IMR-90 (cell line): ENCODE results near the gene NR4A1.

Experiments
- CEBPB ChIP-seq: IDR thresholded peaks from 2 replicates; pipeline ENCODE4 v1.6.1; 2012; ENCODE audit warnings: low read depth, low read length, improper control_type of control experiment
- POLR2A ChIP-seq: IDR thresholded peaks from 2 replicates; pipeline ENCODE4 v1.6.1; 2012; ENCODE audit warnings: mild to moderate bottlenecking, low read depth, low read length
- SMC3 ChIP-seq: fragments of 150-350 bp; IDR thresholded peaks from 2 replicates; pipeline ENCODE4 v1.6.1; 2016; ENCODE audit warnings: low read depth, mild to moderate bottlenecking, antibody characterized with exemption, low read length, moderate library complexity
- TF ChIP-seq, protein P1 (sequence below): conservative IDR thresholded peaks from 2 replicates; pipeline ENCODE4 v1.5.1; 2012; ENCODE audit warnings: mild to moderate bottlenecking, low read depth, low read length, improper control_type of control experiment
- TF ChIP-seq, protein P2 (sequence below): fragments of 150-350 bp; IDR thresholded peaks from 2 replicates; pipeline ENCODE4 v1.6.1; 2017; ENCODE audit warnings: mild to moderate bottlenecking, antibody characterized with exemption, low read length, low read depth

DNA sequence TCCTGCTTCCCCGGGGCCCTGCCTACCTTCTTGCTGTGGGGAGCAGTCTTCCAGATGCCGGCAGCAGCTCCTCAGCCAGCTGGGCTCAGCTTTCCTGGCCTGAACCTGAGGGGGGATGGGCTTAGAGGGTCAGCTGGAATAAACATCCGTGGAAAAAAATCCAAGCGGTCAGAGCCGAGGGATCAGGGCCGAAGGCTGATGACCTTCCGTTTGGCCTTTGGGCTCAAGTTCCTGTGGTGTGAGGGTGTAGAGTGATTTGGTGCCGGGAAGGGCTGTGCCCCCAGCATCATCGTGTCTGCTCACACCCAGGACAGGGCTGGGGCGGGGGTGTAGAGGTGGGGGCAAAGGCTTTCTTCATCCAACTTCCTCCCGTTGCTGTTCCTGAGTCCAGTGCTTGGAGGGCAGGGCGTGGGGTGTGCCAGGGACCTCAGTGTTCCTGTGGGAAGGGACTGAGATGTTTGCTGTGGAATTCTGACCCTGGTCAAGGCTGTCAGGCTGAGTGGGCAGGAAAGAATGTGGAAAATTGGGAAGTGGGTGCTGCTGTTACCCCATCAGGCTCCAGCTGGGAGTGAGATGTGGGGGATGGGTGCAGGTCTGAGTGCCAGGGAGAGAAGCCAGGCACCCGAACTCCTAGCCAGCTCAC, 30.9 kb downstream of the NR4A1 start:
- TF ChIP-seq SMC3 = no peak
- TF ChIP-seq, protein P1, sequence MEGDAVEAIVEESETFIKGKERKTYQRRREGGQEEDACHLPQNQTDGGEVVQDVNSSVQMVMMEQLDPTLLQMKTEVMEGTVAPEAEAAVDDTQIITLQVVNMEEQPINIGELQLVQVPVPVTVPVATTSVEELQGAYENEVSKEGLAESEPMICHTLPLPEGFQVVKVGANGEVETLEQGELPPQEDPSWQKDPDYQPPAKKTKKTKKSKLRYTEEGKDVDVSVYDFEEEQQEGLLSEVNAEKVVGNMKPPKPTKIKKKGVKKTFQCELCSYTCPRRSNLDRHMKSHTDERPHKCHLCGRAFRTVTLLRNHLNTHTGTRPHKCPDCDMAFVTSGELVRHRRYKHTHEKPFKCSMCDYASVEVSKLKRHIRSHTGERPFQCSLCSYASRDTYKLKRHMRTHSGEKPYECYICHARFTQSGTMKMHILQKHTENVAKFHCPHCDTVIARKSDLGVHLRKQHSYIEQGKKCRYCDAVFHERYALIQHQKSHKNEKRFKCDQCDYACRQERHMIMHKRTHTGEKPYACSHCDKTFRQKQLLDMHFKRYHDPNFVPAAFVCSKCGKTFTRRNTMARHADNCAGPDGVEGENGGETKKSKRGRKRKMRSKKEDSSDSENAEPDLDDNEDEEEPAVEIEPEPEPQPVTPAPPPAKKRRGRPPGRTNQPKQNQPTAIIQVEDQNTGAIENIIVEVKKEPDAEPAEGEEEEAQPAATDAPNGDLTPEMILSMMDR = no peak
- no peak for TF ChIP-seq POLR2A
- TF ChIP-seq, protein P2, sequence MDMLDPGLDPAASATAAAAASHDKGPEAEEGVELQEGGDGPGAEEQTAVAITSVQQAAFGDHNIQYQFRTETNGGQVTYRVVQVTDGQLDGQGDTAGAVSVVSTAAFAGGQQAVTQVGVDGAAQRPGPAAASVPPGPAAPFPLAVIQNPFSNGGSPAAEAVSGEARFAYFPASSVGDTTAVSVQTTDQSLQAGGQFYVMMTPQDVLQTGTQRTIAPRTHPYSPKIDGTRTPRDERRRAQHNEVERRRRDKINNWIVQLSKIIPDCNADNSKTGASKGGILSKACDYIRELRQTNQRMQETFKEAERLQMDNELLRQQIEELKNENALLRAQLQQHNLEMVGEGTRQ = no peak
- 0 out of 2 replicates have a peak, but pooled peaks have one; percentile 18 for TF ChIP-seq CEBPB
